RWPE1 (cell line): ENCODE results near the gene LHX3.

Experiments used
- CTCF ChIA-PET: fragments of 350-600 bp; sonication (Branson Sonifier 250); formaldehyde crosslinking; extraction: SDS; loops from one replicate; lab custom pipeline; 2021; lab: Yijun Ruan, JAX
- POLR2A ChIA-PET: fragments of 400-600 bp; formaldehyde crosslinking; extraction: SDS; loops from one replicate; lab custom pipeline; 2020; ENCODE audit warnings: antibody characterized with exemption; ENCODE audit not compliant: low non-redundant PET; lab: Yijun Ruan, JAX
- DNase-seq: peaks from one replicate; pipeline ENCODE4 v3.0.0; 2012; ENCODE audit warnings: low spot score
- H3K27ac ChIP-seq: fragments of 450-650 bp; 2 replicates; pipeline ENCODE4 v1.5.1; 2017
- CTCF ChIP-seq: fragments of 450-650 bp; conservative IDR thresholded peaks from 2 replicates; pipeline ENCODE4 v1.5.1; 2017; ENCODE audit warnings: low read depth, mild to moderate bottlenecking

Gene LHX3

GRCh38 chr9:136250676-136251075, 45.7 kb upstream of the LHX3 start:
- POLR2A ChIA-PET = no interaction called here
- TF ChIP-seq CTCF = no peak
- H3K27ac ChIP-seq = no peak overlapping the region; the same call in 1 of the 2 replicates
- no peak for DNase-seq
- CTCF ChIA-PET = interaction anchor here (1.1 kb wide), 1 partner anchor 33 kb away, joined by 3 read pairs; no protein-coding TSS in a partner anchor

- CTCF ChIA-PET = interaction anchor here (1.1 kb wide), 1 partner anchor 34 kb away, joined by 3 read pairs; no protein-coding TSS in a partner anchor
- no peak for TF ChIP-seq CTCF
- H3K27ac ChIP-seq = no peak overlapping the region
- DNase-seq = no peak
- POLR2A ChIA-PET = no interaction called here
Measured at GRCh38 chr9:136249877-136250559, 45.1 kb upstream of the LHX3 start.

GRCh38 chr9:136248951-136249876, 44.3 kb upstream of the LHX3 start:
- no peak overlapping the region for H3K27ac ChIP-seq
- no peak for DNase-seq
- no peak for TF ChIP-seq CTCF
- ChIA-PET POLR2A (no interaction called here), CTCF (no interaction called here)

GRCh38 chr9:136247947-136248637, 43.2 kb upstream of the LHX3 start:
- CTCF ChIA-PET = no interaction called here
- TF ChIP-seq CTCF = no peak
- no peak overlapping the region for H3K27ac ChIP-seq
- POLR2A ChIA-PET = no interaction called here
- DNase-seq = no peak

- TF ChIP-seq CTCF = no peak
- H3K27ac ChIP-seq = no peak overlapping the region
- CTCF ChIA-PET = no interaction called here
- DNase-seq = no peak
- POLR2A ChIA-PET = no interaction called here
Measured at GRCh38 chr9:136247551-136247916, 42.6 kb upstream of the LHX3 start.
